Adipocyte (in vitro differentiated cells): ENCODE data around the gene SCGB3A1.

Experiments
- DNase-seq: peaks from one replicate; pipeline ENCODE4 v3.0.0-alpha.2; 2015; ENCODE audit warnings: low read depth
- H3K27me3 ChIP-seq: replicated peaks from 2 replicates; pipeline ENCODE4 v1.7.0; 2013; ENCODE audit warnings: mild to moderate bottlenecking, low read length, moderate library complexity; ENCODE audit not compliant: control insufficient read depth, insufficient read depth
- H3K36me3 ChIP-seq: 2 replicates; pipeline ENCODE4 v1.7.0; 2013; ENCODE audit warnings: low read length, mild to moderate bottlenecking, moderate library complexity; ENCODE audit not compliant: control insufficient read depth, insufficient read depth, severe bottlenecking
- H3K4me1 ChIP-seq: 2 replicates; pipeline ENCODE4 v1.7.0; 2013; ENCODE audit warnings: mild to moderate bottlenecking, low read length, moderate library complexity; ENCODE audit not compliant: control insufficient read depth, insufficient read depth
- H3K4me3 ChIP-seq: 2 replicates; pipeline ENCODE4 v1.7.0; 2013; ENCODE audit warnings: mild to moderate bottlenecking, low read length, moderate library complexity
- H3K9ac ChIP-seq: 2 replicates; pipeline ENCODE4 v1.7.0; 2013; ENCODE audit warnings: mild to moderate bottlenecking, low read length, moderate library complexity
- H3K9me3 ChIP-seq: 2 replicates; pipeline ENCODE4 v1.7.0; 2013; ENCODE audit warnings: mild to moderate bottlenecking, low read length, moderate library complexity; ENCODE audit not compliant: control insufficient read depth

SCGB3A1 gene

GRCh38 chr5:180609817-180610550 lies 18.7 kb upstream of the SCGB3A1 start:
- Histone ChIP-seq H3K9me3 (no peaks in the 10 kb centered on the region), H3K27me3 (peaks cover 21% of the 10 kb centered on the region), H3K4me3 (no peak overlapping the region), H3K9ac (no peak overlapping the region), H3K36me3 (no peaks in the 10 kb centered on the region), H3K4me1 (no peaks in the 10 kb centered on the region)
- no peak for DNase-seq

GRCh38 chr5:180609386-180609785 lies 18.1 kb upstream of the SCGB3A1 start:
- Histone ChIP-seq H3K4me1 (no peaks in the 10 kb centered on the region), H3K36me3 (no peaks in the 10 kb centered on the region), H3K9me3 (no peaks in the 10 kb centered on the region), H3K27me3 (peaks cover 26% of the 10 kb centered on the region), H3K4me3 (no peak overlapping the region), H3K9ac (no peak overlapping the region)
- DNase-seq = no peak

GRCh38 chr5:180608572-180609310 lies 17.4 kb upstream of the SCGB3A1 start:
- H3K4me1 ChIP-seq = no peaks in the 10 kb centered on the region
- H3K9ac ChIP-seq = no peak overlapping the region
- no peak for DNase-seq
- peaks cover 29% of the 10 kb centered on the region for H3K27me3 ChIP-seq
- no peaks in the 10 kb centered on the region for H3K36me3 ChIP-seq
- no peaks in the 10 kb centered on the region for H3K9me3 ChIP-seq
- no peak overlapping the region for H3K4me3 ChIP-seq

GRCh38 chr5:180607861-180608571 lies 16.7 kb upstream of the SCGB3A1 start:
- no peaks in the 10 kb centered on the region for H3K9me3 ChIP-seq
- H3K36me3 ChIP-seq = no peaks in the 10 kb centered on the region
- no peak for DNase-seq
- H3K27me3 ChIP-seq = peaks cover 30% of the 10 kb centered on the region
- no peaks in the 10 kb centered on the region for H3K4me1 ChIP-seq
- H3K4me3 ChIP-seq = no peak overlapping the region
- H3K9ac ChIP-seq = no peak overlapping the region

GRCh38 chr5:180606215-180606785 lies 15.0 kb upstream of the SCGB3A1 start:
- Histone ChIP-seq H3K36me3 (no peaks in the 10 kb centered on the region), H3K4me3 (no peak overlapping the region), H3K4me1 (no peaks in the 10 kb centered on the region), H3K9me3 (no peaks in the 10 kb centered on the region), H3K27me3 (peaks cover 39% of the 10 kb centered on the region), H3K9ac (no peak overlapping the region)
- DNase-seq = no peak

GRCh38 chr5:180605554-180606214 lies 14.4 kb upstream of the SCGB3A1 start:
- peak; percentile 65 for DNase-seq
- H3K4me3 ChIP-seq = no peak overlapping the region
- H3K9ac ChIP-seq = no peak overlapping the region
- H3K27me3 ChIP-seq = peaks cover 41% of the 10 kb centered on the region
- H3K36me3 ChIP-seq = no peaks in the 10 kb centered on the region
- H3K4me1 ChIP-seq = no peaks in the 10 kb centered on the region
- H3K9me3 ChIP-seq = no peaks in the 10 kb centered on the region

- no peak for DNase-seq
- H3K4me3 ChIP-seq = no peak overlapping the region
- peaks cover 35% of the 10 kb centered on the region for H3K27me3 ChIP-seq
- no peak overlapping the region for H3K9ac ChIP-seq
- no peaks in the 10 kb centered on the region for H3K9me3 ChIP-seq
- no peaks in the 10 kb centered on the region for H3K36me3 ChIP-seq
- no peaks in the 10 kb centered on the region for H3K4me1 ChIP-seq
These were observed 13.0 kb upstream of the SCGB3A1 start for GRCh38 chr5:180604271-180604670.

GRCh38 chr5:180603076-180603594 lies 11.8 kb upstream of the SCGB3A1 start:
- no peak for DNase-seq
- Histone ChIP-seq H3K4me1 (no peaks in the 10 kb centered on the region), H3K9me3 (no peaks in the 10 kb centered on the region), H3K4me3 (no peak overlapping the region), H3K9ac (no peak overlapping the region), H3K27me3 (peaks cover 28% of the 10 kb centered on the region), H3K36me3 (no peaks in the 10 kb centered on the region)

- Histone ChIP-seq H3K4me1 (no peaks in the 10 kb centered on the region), H3K36me3 (no peaks in the 10 kb centered on the region), H3K9ac (no peak overlapping the region), H3K27me3 (peaks cover 23% of the 10 kb centered on the region), H3K4me3 (no peak overlapping the region), H3K9me3 (no peaks in the 10 kb centered on the region)
- DNase-seq = no peak
These were observed 11.3 kb upstream of the SCGB3A1 start for GRCh38 chr5:180602481-180603075.

GRCh38 chr5:180601591-180602480 lies 10.5 kb upstream of the SCGB3A1 start:
- no peak overlapping the region for H3K9ac ChIP-seq
- H3K9me3 ChIP-seq = no peaks in the 10 kb centered on the region
- H3K4me3 ChIP-seq = no peak overlapping the region
- peaks cover 23% of the 10 kb centered on the region for H3K27me3 ChIP-seq
- H3K36me3 ChIP-seq = no peaks in the 10 kb centered on the region
- no peaks in the 10 kb centered on the region for H3K4me1 ChIP-seq
- no peak for DNase-seq
